GM19043 (cell line): ENCODE measurements around the gene LAMTOR4.

Source experiments
- ATAC-seq: cut with Tn5 transposase; IDR thresholded peaks from one replicate; pipeline ENCODE4 v1.9.1; 2021; ENCODE audit warnings: low read depth; ENCODE audit not compliant: unreplicated experiment

Gene LAMTOR4

GRCh38 chr7:100148559-100149328 is at the start of gene LAMTOR4:
Gene LAMTOR4, plus strand, starts transcription at chr7:100148918. Its CDS starts 55 bp downstream, at chr7:100148973.
- peak; percentile 95 for ATAC-seq

- no peak for ATAC-seq
Measured at GRCh38 chr7:100099452-100099851, 49.3 kb upstream of the LAMTOR4 start.

GRCh38 chr7:100100420-100101015 is 48.2 kb upstream of the LAMTOR4 start:
- peak; percentile 63 for ATAC-seq

- ATAC-seq, result peak; percentile 84
Measured at GRCh38 chr7:100101016-100101862, 47.5 kb upstream of the LAMTOR4 start, which contains the start of the genes AP4M1 and MCM7. Gene AP4M1, plus strand, starts transcription at chr7:100101643. Its CDS starts 72 bp downstream, at chr7:100101715. Gene MCM7, minus strand, starts transcription at chr7:100101397. Its CDS starts 103 bp downstream, at chr7:100101294.

GRCh38 chr7:100102950-100103840 is 45.5 kb upstream of the LAMTOR4 start:
- no peak for ATAC-seq

- no peak for ATAC-seq
Measured at GRCh38 chr7:100105534-100105933, 43.2 kb upstream of the LAMTOR4 start.

- ATAC-seq, result no peak
Measured at GRCh38 chr7:100106633-100107032, 42.1 kb upstream of the LAMTOR4 start.

- no peak for ATAC-seq
Measured at GRCh38 chr7:100107125-100107737, 41.5 kb upstream of the LAMTOR4 start.

GRCh38 chr7:100107890-100108289 is 40.8 kb upstream of the LAMTOR4 start:
- ATAC-seq, result no peak

- no peak for ATAC-seq
Measured at GRCh38 chr7:100109521-100110163, 39.1 kb upstream of the LAMTOR4 start.

- no peak for ATAC-seq
Measured at GRCh38 chr7:100111156-100111555, 37.6 kb upstream of the LAMTOR4 start.

- ATAC-seq, result no peak
Measured at GRCh38 chr7:100111914-100112313, 36.8 kb upstream of the LAMTOR4 start.

- no peak for ATAC-seq
Measured at GRCh38 chr7:100115026-100115425, 33.7 kb upstream of the LAMTOR4 start.

GRCh38 chr7:100118388-100119071 is 30.2 kb upstream of the LAMTOR4 start:
- no peak for ATAC-seq

GRCh38 chr7:100119072-100119969 is 29.4 kb upstream of the LAMTOR4 start, which contains the start of the genes CNPY4 and TAF6:
Gene CNPY4, plus strand, starts transcription at chr7:100119634. Its CDS starts 111 bp downstream, at chr7:100119745.
Gene TAF6, minus strand, starts transcription at chr7:100119358. Its CDS starts 5,149 bp downstream, at chr7:100114209.
- peak; percentile 65 for ATAC-seq

GRCh38 chr7:100119970-100120732 is 28.6 kb upstream of the LAMTOR4 start:
- peak; percentile 23 for ATAC-seq

GRCh38 chr7:100120733-100121036 is 28.0 kb upstream of the LAMTOR4 start:
- no peak for ATAC-seq
